K562 (cell line): ENCODE results near the gene GATA2. TPM values are rescaled to one million over a fixed set of nuclear protein-coding genes. Genes with fewer than 3 reads are reported as not detected.
A peak's percentile ranks its signal among the peaks of the same experiment; 100 is the strongest.

ENCODE experiments used
- CBX1 ChIP-seq: sonication (generic); IDR thresholded peaks from 2 replicates; pipeline ENCODE4 v1.6.1; 2016; ENCODE audit warnings: antibody characterized with exemption, low read depth, mild to moderate bottlenecking
- CBX3 ChIP-seq, 2 experiments: IDR thresholded peaks; 1 replicate in 1 of 2; 2 replicates in 1 of 2; pipeline ENCODE4 v1.6.1; 2012; ENCODE audit warnings: inconsistent platforms in 2 of 2, low read length in 2 of 2, borderline replicate concordance in 1 of 2, control low read depth in 1 of 2
- CBX8 ChIP-seq: fragments of 200-600 bp; sonication (generic); IDR thresholded peaks from 2 replicates; pipeline ENCODE4 v1.6.1; 2012; ENCODE audit warnings: borderline replicate concordance, mixed run types, low read depth, mild to moderate bottlenecking, moderate library complexity, mixed read lengths, low read length, control low read depth, inconsistent platforms; ENCODE audit not compliant: poor library complexity, severe bottlenecking; ENCODE audit errors: extremely low read depth
- EGR1 ChIP-seq: fragments of 450-650 bp; conservative IDR thresholded peaks from 2 replicates; pipeline ENCODE4 v1.6.1; 2017; ENCODE audit warnings: mild to moderate bottlenecking
- FOXJ3 ChIP-seq: sonication (generic); formaldehyde crosslinking; IDR thresholded peaks from 2 replicates; pipeline ENCODE4 v1.4.0; 2020; ENCODE audit warnings: mild to moderate bottlenecking, missing genetic modification reagents
- POLR2AphosphoS2 ChIP-seq: IDR thresholded peaks from 2 replicates; pipeline ENCODE4 v1.6.1; 2012; ENCODE audit warnings: low read length, improper control_type of control experiment
- PTBP1 ChIP-seq: fragments of 200-400 bp; formaldehyde crosslinking; IDR thresholded peaks from 2 replicates; pipeline ENCODE4 v1.6.1; 2017; ENCODE audit warnings: low read depth, low read length
- SIN3B ChIP-seq: fragments of 450-650 bp; IDR thresholded peaks from 2 replicates; pipeline ENCODE4 v1.6.1; 2017; ENCODE audit warnings: low read depth, mild to moderate bottlenecking, moderate library complexity
- SMARCC2 ChIP-seq: fragments of 450-650 bp; IDR thresholded peaks from 2 replicates; pipeline ENCODE4 v1.6.1; 2017; ENCODE audit warnings: antibody characterized with exemption, moderate library complexity, mild to moderate bottlenecking, low read depth
- TAF1 ChIP-seq: IDR thresholded peaks from 2 replicates; pipeline ENCODE4 v1.6.1; 2011; ENCODE audit warnings: mild to moderate bottlenecking, low read length, moderate library complexity; ENCODE audit not compliant: insufficient read depth, control insufficient read depth, severe bottlenecking; ENCODE audit errors: extremely low read depth
- TBP ChIP-seq: optimal IDR thresholded peaks from 2 replicates; pipeline ENCODE3; 2011; ENCODE audit warnings: low read depth, low read length, improper control_type of control experiment
- TEAD4 ChIP-seq, 2 experiments: sonication (generic) in 1 of 2; formaldehyde crosslinking in 1 of 2; IDR thresholded peaks; 2 replicates each; pipeline versions ENCODE4 v1.6.1 to v1.8.0; 2012 to 2022; ENCODE audit warnings: borderline replicate concordance in 1 of 2, inconsistent platforms in 1 of 2, low read length in 1 of 2, mild to moderate bottlenecking in 1 of 2, missing genetic modification reagents in 1 of 2
- TRIM25 ChIP-seq: fragments of 450-650 bp; IDR thresholded peaks from 2 replicates; pipeline ENCODE4 v1.7.0; 2016; ENCODE audit warnings: borderline replicate concordance
- VEZF1 ChIP-seq: fragments of 200-800 bp; sonication (Bioruptor generic); IDR thresholded peaks from 2 replicates; pipeline ENCODE4 v1.6.1; 2017; ENCODE audit warnings: missing genetic modification characterization, missing compliant biosample characterization
- ZFP30 ChIP-seq: fragments of 250-450 bp; sonication (Bioruptor Pico); IDR thresholded peaks from 2 replicates; pipeline ENCODE4 v1.8.0; 2022; ENCODE audit warnings: moderate library complexity, mild to moderate bottlenecking, inconsistent platforms, borderline replicate concordance
- ZFPM2 ChIP-seq: fragments of 250-450 bp; sonication (Bioruptor Pico); IDR thresholded peaks from 2 replicates; pipeline ENCODE4 v1.5.1; 2022; ENCODE audit warnings: mild to moderate bottlenecking
- ZKSCAN1 ChIP-seq: fragments of 150-350 bp; IDR thresholded peaks from 2 replicates; pipeline ENCODE4 v1.6.1; 2016; ENCODE audit warnings: low read depth, low read length
- ZNF408 ChIP-seq: fragments of 250-450 bp; sonication (Bioruptor Pico); IDR thresholded peaks from 2 replicates; pipeline ENCODE4 v1.4.0; 2020; ENCODE audit warnings: low read depth, mild to moderate bottlenecking, moderate library complexity
- ZNF589 ChIP-seq: fragments of 200-800 bp; sonication (Bioruptor generic); IDR thresholded peaks from 2 replicates; pipeline ENCODE4 v1.6.1; 2016; ENCODE audit warnings: low read depth, missing genetic modification characterization, missing compliant biosample characterization
- ZNF696 ChIP-seq: fragments of 250-450 bp; sonication (Bioruptor Pico); conservative IDR thresholded peaks from 2 replicates; pipeline ENCODE4 v1.4.0; 2020; ENCODE audit warnings: mild to moderate bottlenecking, moderate library complexity
- polyA plus RNA-seq, 8 experiments: library from polyadenylated mRNA; depleted of rRNA in 4 of 8; stranded (reverse) in 5 of 8; unstranded in 3 of 8; fragments of >200 nt; fragmentation: Nextera tagmentation in 2 of 8; fragmentation: Illumina TruSeq in 1 of 8; extraction: Ambion mirVana in 2 of 8; extraction: Trizol in 1 of 8; gene quantifications; 2 replicates each; pipeline versions ENCODE4 v1.2.1 to v1.2.3, GENCODE V29; 2011 to 2014; ENCODE audit warnings: inconsistent platforms in 1 of 8, missing spikeins in 1 of 8
- total RNA-seq, 7 experiments: library from RNA; depleted of rRNA in 6 of 7; stranded (reverse); fragments of >200 nt in 6 of 7; fragmentation: Illumina TruSeq in 2 of 7; extraction: Trizol in 2 of 7; gene quantifications; 2 replicates each; pipeline versions ENCODE4 v1.2.1 to v1.2.3, GENCODE V29; 2011 to 2021; ENCODE audit warnings: low replicate concordance in 1 of 7
- TF ChIP-seq, protein P1 (sequence below): fragments of 200-400 bp; formaldehyde crosslinking; IDR thresholded peaks from 2 replicates; pipeline ENCODE4 v1.6.1; 2017; ENCODE audit warnings: mild to moderate bottlenecking, low read depth, low read length, moderate library complexity

The GATA2 gene
- total and polyA plus RNA-seq, 9 of the 15 experiments (the other 6 are each of a cell fraction or from before 2014, with no cell fraction given), result 8.5 to 218 (median 50.8) TPM

DNA sequence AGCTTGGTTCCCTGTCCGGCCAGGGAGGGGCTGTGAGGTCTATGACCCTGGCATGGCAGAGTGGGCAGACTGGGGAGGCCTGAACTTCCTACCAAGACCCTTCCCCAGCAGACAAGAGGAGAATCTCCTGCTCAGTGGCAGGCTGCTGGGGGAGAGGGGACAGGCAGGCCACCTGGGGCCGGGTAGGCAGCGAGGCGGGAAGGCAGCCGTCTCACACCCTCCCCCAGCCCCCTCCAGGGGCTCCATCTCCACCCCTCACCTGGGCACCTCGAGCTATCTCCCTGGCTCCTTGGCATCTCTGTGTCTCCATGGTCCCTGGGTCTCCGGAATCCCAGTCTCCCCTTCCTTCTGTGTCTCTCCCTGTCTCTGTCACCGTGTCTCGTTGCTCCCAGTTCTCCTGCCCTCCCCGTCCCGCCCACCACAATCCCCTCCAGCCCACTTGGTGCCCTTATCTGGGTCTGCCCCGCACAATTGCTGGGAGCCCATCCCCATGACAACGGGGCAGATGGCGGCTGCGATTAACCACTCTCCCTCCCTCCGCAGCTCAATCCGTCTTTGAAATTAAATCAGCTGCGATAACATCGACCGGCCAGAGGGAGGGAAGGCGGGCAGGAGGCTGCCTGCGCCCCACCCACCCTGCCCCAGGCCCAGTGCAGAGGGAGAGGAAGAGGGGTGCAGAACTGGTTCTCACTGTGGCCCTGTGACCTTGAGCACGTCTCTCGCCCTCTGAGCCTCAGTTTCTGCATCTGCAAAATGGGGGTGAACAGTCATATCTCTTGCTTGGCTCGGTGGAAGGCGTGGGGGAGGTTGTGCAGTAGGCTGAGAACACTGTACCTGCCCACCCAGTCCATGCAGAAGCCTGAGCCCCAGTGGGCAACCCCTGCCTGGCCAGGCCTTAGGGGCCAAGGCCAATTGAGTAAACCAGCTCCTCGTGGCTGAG is 36.0 kb downstream of the GATA2 start (continued):
- TF ChIP-seq SIN3B (no peak), CBX3 (IDR thresholded peaks at IDR 0.05; ENCODE audit: borderline replicate concordance in 1 of 2, low read length in 2 of 2) (0 out of 3 replicates have a peak, but pooled peaks of 1 of the 2 experiments have one; percentile 16), POLR2AphosphoS2 (no peak), SMARCC2 (no peak), ZFP30 (CRISPR knock-in tag) (no peak), ZFPM2 (CRISPR knock-in tag) (no peak), TEAD4 (IDR thresholded peaks at IDR 0.05; ENCODE audit: low read length) (peak; percentile 6; the same call in 1 of the 2 replicates), TEAD4 (CRISPR knock-in tag; IDR thresholded peaks at IDR 0.05; ENCODE audit: borderline replicate concordance) (no peak), FOXJ3 (CRISPR knock-in tag) (no peak), ZKSCAN1 (no peak), PTBP1 (no peak), ZNF408 (CRISPR knock-in tag) (no peak), ZNF589 (CRISPR knock-in tag) (no peak), EGR1 (peak; percentile 53), TBP (no peak), CBX8 (no peak), TAF1 (no peak), CBX1 (peak; percentile 86; the same call in 1 of the 2 replicates), TRIM25 (no peak), ZNF696 (CRISPR knock-in tag) (no peak), VEZF1 (CRISPR knock-in tag) (peak; percentile 56; the same call in 1 of the 2 replicates)
- TF ChIP-seq, protein P1, sequence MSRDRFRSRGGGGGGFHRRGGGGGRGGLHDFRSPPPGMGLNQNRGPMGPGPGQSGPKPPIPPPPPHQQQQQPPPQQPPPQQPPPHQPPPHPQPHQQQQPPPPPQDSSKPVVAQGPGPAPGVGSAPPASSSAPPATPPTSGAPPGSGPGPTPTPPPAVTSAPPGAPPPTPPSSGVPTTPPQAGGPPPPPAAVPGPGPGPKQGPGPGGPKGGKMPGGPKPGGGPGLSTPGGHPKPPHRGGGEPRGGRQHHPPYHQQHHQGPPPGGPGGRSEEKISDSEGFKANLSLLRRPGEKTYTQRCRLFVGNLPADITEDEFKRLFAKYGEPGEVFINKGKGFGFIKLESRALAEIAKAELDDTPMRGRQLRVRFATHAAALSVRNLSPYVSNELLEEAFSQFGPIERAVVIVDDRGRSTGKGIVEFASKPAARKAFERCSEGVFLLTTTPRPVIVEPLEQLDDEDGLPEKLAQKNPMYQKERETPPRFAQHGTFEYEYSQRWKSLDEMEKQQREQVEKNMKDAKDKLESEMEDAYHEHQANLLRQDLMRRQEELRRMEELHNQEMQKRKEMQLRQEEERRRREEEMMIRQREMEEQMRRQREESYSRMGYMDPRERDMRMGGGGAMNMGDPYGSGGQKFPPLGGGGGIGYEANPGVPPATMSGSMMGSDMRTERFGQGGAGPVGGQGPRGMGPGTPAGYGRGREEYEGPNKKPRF, result no peak
